NCI-H748 treated with DMSO at 0.1 percent for 48 hours (cell line): ENCODE results near the gene HEPN1.
"Not testable (repeated sequence)": the region's sequence is repeated elsewhere in the genome, so short reads cannot be mapped to it uniquely, and the experiment has no call there.

Experiments
- DNase-seq: peaks from one replicate; lab custom pipeline; 2025; lab: John Stamatoyannopoulos, UW

Gene HEPN1

GRCh38 chr11:124942466-124943253, 23.6 kb downstream of the HEPN1 start:
- no peak for DNase-seq

DNA sequence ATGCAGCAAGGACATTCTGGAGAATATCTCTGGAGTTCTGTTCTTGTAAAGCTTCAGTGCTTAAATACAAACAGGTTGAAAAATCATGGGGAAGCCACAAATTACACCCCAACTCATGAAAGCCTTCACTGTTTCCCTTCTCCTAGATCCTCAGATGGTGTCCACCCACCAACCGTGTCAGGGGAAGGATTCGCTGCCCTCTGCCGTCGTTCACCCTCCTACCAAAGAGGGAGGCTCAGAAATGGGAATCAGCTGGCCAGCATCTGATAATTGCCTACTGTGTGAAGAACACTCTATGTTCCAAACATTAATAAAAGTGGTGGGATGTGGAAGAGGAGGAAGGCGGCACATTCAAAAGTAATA, 24.2 kb downstream of the HEPN1 start:
- no peak for DNase-seq

- DNase-seq: no peak
These were observed 24.7 kb downstream of the HEPN1 start for GRCh38 chr11:124943741-124944140.

DNA sequence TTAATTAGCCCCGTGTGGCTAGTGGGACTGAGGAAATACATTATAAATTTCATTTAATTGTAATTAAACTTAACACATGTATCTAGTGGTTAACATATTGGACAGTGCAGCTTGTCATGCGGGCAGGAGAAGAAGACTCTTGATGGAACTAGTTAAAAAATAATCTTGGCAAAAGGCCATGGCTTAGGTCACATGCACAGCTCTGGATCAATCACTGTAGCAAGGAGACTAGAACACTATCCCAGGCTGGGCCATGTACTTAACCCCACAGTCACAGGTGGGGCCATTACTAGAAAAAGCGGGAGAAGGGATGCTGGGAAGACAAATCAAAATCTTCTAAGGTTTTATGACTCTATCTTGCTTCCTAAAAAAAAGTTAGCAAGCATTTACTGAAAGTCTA, 25.5 kb downstream of the HEPN1 start:
- no peak for DNase-seq

- DNase-seq: no peak
These were observed 26.8 kb downstream of the HEPN1 start for GRCh38 chr11:124945826-124946225.

DNA sequence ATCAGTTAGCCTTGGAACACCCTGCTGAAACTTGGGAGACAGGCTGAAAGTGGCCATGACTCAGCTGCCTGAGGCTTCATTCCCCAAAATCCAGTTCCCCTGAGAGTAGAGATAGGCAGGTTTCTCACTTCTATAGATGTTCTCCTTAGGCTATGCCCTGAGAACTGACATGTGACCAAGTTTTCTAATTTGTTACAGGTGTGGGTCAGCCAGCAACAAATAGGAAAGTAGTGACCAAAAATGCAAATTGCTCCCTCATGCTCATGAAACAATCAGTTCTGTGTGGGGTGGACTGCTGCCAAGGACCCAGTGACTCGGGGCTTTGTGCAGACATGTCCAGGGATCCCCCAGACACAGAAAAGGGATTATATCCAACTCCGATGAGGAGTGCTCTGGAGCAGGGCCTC, 27.7 kb downstream of the HEPN1 start:
- DNase-seq: no peak

GRCh38 chr11:124950601-124951330, 31.7 kb downstream of the HEPN1 start:
- DNase-seq: no peak

- no peak for DNase-seq
These were observed 32.3 kb downstream of the HEPN1 start for GRCh38 chr11:124951341-124951740.

DNA sequence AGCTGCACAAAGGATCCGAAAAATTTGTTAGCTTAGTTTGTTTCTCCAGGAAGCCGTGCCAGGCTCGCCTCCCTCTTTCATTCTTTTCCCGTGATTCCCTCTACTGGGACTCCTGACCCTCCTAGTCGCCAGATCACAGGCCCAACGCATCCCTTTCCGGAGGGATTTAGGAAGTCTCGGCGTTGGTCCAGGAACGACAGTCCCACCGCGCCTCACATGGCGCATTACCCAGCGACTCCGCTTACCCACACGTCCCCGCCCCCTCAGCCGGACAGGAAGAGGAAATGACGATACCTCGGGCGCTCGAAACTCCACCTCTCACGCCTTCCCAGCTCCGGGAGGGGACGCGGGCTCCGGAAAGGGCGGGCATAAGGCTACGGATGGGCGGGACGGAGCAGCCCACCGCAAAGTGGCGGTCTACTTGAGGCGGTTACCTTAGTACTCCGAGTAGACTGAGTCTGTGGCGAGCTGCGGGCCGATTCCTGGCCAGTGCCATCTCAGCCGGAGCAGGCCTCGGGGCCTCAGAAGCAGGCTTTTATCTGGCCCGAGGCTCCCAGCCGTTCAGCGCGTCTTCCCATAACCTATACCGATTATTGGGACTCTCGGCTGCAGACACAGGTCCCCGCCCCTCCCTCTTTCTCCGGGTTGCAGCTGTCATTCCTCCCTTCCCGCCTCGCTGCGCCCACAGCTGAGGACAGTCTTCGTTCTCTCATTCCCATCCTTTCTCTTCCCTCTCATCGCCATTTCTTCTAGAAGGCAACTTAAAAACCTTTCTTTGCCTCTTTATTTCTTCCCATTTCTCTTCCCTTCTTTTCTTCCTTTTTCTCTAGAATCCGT, 34.9 kb downstream of the HEPN1 start, which contains the start of gene CCDC15:
CCDC15 (plus strand) TSS at position 450 of the 837 bp plus-strand sequence. CDS start 531 bp downstream, outside the sequence.
- peak; percentile 78 for DNase-seq

DNA sequence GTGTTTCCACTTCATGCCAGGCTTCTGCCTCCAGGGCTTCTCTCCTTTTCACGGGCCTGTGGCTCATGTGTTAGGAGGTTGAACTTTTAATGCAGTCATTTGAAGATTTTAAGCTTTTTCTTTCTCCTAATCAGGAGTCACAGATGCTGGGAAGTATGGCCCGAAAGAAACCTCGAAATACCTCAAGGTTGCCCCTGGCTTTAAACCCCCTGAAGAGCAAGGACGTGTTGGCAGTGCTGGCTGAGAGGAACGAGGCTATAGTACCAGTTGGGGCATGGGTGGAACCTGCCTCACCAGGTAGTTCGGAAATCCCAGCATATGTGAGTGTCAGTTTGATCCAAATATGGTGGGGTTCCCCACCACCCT, 35.5 kb downstream of the HEPN1 start:
- no peak for DNase-seq

- no peak for DNase-seq
These were observed 36.0 kb downstream of the HEPN1 start for GRCh38 chr11:124955035-124955434.

DNA sequence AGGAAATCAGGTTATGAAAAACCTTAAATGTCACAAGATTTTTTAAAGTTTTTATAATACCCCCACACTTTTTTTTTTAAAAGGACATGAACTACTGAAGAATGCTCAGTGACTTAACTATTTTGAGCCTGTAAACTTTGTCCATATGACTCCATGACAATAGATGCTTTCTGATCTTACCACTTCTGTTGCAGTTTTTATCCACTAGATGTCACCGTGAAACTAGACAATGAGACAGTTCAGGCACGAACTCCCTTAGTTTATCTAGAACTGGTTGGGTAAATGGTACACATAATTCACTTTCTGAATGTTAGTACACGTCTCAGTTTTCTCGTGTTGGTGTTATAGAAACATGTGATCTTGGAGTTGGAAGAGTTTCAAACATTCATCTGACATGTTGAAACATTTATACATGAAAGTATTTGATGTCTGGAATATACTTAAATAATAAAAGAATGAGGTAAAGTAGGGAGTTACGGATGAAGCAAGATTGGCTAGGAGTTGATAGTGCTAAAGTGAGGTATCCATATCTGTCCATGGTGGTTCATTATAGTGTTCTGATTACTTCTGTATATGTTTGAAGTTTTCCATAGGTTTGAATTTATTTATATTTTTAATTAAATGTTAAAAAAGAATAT, 43.0 kb downstream of the HEPN1 start:
- peak; percentile 1 for DNase-seq

DNA sequence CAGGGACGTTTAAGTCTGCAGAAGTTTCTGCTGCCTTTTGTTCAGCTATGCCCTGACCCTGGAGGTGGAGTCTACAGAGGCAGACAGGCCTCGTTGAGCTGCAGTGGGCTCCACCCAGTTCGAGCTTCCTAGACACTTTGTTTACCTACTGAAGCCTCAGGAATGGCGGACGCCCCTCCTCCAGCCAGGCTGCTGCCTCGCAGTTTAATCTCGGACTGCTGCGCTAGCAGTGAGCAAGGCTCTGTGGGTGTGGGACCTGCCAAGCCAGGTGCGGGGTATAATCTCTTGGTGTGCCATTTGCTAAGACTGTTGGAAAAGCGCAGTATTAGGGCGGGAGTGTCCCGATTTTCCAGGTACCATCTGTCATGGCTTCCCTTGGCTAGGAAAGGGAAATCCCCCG, 49.1 kb downstream of the HEPN1 start:
- not testable (repeated sequence) for DNase-seq
